ENCODE measurements around the gene L3MBTL3. TPM values are rescaled to one million over a fixed set of nuclear protein-coding genes. Genes with fewer than 3 reads are reported as not detected.

L3MBTL3 gene
- total RNA-seq, 1 experiment from 2014 or later: 4.7 TPM

GRCh38 chr6:129980821-129981220 lies 37.6 kb upstream of the L3MBTL3 start:
- Histone ChIP-seq H2BK120ac (ENCODE audit: low read depth, low read length, poor library complexity, severe bottlenecking) (no peak overlapping the region), H3K14ac (ENCODE audit: insufficient read depth, low read length) (no peak overlapping the region), H4K8ac (replicated peaks; ENCODE audit: insufficient read length, low read depth, low read length) (no peak overlapping the region), H3K23me2 (ENCODE audit: insufficient read length, low read depth, low read length, poor library complexity, severe bottlenecking) (no peaks in the 10 kb centered on the region), H3K9me3 (ENCODE audit: control insufficient read depth, low read depth, low read length) (no peaks in the 10 kb centered on the region), H3K79me2 (ENCODE audit: insufficient read depth, low read length) (no peaks in the 10 kb centered on the region), H3K4me2 (ENCODE audit: insufficient read depth, insufficient read length, low read length) (no peak overlapping the region), H4K5ac (ENCODE audit: insufficient read length, low read depth, low read length) (no peak overlapping the region), H2BK15ac (ENCODE audit: low read depth, low read length) (no peak overlapping the region), H3K27ac (ENCODE audit: insufficient read length, low read depth, low read length) (no peak overlapping the region), H3K4ac (ENCODE audit: low read depth, low read length) (no peak overlapping the region), H3K23ac (ENCODE audit: insufficient read length, low read depth, low read length) (no peak overlapping the region), H2AK5ac (ENCODE audit: insufficient read length, low read length) (no peak overlapping the region), H2BK20ac (ENCODE audit: low read depth, low read length, poor library complexity, severe bottlenecking) (no peak overlapping the region), H3K79me1 (ENCODE audit: insufficient read depth, low read depth, low read length, poor library complexity, severe bottlenecking) (no peaks in the 10 kb centered on the region), H2BK5ac (ENCODE audit: insufficient read length, low read length) (no peak overlapping the region), H3K4me1 (ENCODE audit: insufficient read depth, low read length) (no peaks in the 10 kb centered on the region), H4K20me1 (ENCODE audit: control insufficient read depth, insufficient read depth, insufficient read length) (no peaks in the 10 kb centered on the region), H2BK12ac (ENCODE audit: insufficient read length, low read depth, low read length) (no peak overlapping the region), H3K27me3 (ENCODE audit: insufficient read depth, low read length) (no peaks in the 10 kb centered on the region), H3K56ac (ENCODE audit: insufficient read length, low read depth, low read length) (no peak overlapping the region), H4K91ac (ENCODE audit: insufficient read length, low read depth, low read length) (no peak overlapping the region), H3T11ph (ENCODE audit: low read length) (no peak overlapping the region), H2AFZ (ENCODE audit: low read length) (no peak overlapping the region), H3K18ac (ENCODE audit: insufficient read length, low read depth, low read length) (no peak overlapping the region), H3K9ac (ENCODE audit: extremely low read depth, insufficient read length, low read length) (no peak overlapping the region)
- H3K36me3 Mint-ChIP-seq (ENCODE audit: insufficient read depth in 1 of 3, low read depth in 3 of 3): 0 out of 7 replicates have a peak, but pooled peaks cover 0 to 3% (median 0%) of the 10 kb centered on the region in 3 experiments
- no peaks in the 10 kb centered on the region; a peak in 2 of 5 replicates for H3K9me3 Mint-ChIP-seq
- H3K4me3 Mint-ChIP-seq: no peak overlapping the region
- no peaks in the 10 kb centered on the region for H3K27me3 Mint-ChIP-seq (ENCODE audit: low read depth)
- no peak overlapping the region for H3K27ac Mint-ChIP-seq
- peaks cover 3 to 4% of the 10 kb centered on the region in 2 experiments; a peak in 3 of 4 replicates for H3K4me1 Mint-ChIP-seq
- no peak for TF ChIP-seq CTCF (conservative IDR thresholded peaks at IDR 0.05)
- no peak for DNase-seq
- no CpG with 5 or more reads among the region's 1 CpG for WGBS (ENCODE audit: extremely low coverage, insufficient read length, low lambda C conversion rate)
